ENCODE data around the gene CHST9. TPM values are rescaled to one million over a fixed set of nuclear protein-coding genes. Genes with fewer than 3 reads are reported as not detected.

The CHST9 gene
- total RNA-seq, 1 donor from 2014 or later = 2.1 TPM

DNA sequence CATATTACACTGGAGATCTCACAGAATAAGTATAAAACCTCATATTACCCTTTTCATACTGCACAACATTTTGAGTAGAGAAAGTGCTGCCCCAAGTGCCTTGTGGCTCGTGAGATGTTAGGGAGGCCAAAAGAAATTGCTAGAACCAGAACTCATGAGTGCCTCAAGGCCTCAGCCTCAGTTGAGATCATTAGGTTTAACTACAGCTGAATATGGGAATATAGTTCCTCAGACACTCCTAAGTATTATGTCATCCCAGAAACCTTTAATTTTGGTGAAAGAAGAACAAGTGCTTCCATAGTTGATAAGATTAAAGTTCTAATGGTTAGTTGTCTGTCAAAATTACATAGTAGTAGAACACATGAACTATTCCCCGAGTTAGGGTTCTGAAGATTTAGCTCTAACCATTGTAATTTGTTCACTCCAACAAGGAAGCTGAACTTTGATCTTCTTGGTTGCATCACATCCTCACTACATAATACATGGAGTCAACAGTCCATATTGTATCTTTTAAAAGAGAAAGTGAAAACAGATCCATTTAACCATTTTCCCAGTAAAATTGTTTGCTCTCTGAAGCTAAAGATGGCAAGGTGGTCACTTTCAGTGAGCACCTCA, 310.0 kb downstream of the CHST9 start:
- no peak overlapping the region for H3K4me3 ChIP-seq (ENCODE audit: low read depth, low read length)
- TF ChIP-seq, protein P1, sequence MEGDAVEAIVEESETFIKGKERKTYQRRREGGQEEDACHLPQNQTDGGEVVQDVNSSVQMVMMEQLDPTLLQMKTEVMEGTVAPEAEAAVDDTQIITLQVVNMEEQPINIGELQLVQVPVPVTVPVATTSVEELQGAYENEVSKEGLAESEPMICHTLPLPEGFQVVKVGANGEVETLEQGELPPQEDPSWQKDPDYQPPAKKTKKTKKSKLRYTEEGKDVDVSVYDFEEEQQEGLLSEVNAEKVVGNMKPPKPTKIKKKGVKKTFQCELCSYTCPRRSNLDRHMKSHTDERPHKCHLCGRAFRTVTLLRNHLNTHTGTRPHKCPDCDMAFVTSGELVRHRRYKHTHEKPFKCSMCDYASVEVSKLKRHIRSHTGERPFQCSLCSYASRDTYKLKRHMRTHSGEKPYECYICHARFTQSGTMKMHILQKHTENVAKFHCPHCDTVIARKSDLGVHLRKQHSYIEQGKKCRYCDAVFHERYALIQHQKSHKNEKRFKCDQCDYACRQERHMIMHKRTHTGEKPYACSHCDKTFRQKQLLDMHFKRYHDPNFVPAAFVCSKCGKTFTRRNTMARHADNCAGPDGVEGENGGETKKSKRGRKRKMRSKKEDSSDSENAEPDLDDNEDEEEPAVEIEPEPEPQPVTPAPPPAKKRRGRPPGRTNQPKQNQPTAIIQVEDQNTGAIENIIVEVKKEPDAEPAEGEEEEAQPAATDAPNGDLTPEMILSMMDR (conservative IDR thresholded peaks at IDR 0.05; ENCODE audit: low read depth, low read length) = no peak
- DNase-seq (ENCODE audit: low read depth) = peak; percentile 18

DNA sequence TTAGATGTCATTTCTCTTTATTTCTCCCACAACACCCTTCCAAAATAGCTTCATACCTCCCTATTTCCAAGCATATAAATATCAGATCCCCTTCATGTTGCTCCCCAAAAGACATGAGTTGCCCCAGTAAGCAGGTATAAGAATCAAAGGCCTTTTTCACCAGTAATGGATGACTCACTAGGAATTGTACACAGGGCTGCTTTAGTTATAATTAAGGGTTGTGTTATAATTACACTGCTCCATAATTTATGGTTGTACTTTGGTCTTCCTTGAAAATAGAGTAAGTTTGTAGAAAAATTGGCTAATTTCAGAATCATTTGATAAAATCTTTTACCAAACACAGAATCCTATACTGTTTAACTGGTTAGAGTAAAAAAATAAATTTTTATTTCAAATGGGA, 310.8 kb downstream of the CHST9 start:
- no peak overlapping the region for H3K4me3 ChIP-seq (ENCODE audit: low read depth, low read length)
- TF ChIP-seq, protein P1 (conservative IDR thresholded peaks at IDR 0.05; ENCODE audit: low read depth, low read length) = no peak
- DNase-seq (ENCODE audit: low read depth) = no peak

- H3K4me3 ChIP-seq (ENCODE audit: low read depth, low read length) = no peak overlapping the region
- no peak for DNase-seq (ENCODE audit: low read depth)
- TF ChIP-seq, protein P1 (conservative IDR thresholded peaks at IDR 0.05; ENCODE audit: low read depth, low read length) = no peak
Measured at GRCh38 chr18:26869640-26870039, 315.5 kb downstream of the CHST9 start.

DNA sequence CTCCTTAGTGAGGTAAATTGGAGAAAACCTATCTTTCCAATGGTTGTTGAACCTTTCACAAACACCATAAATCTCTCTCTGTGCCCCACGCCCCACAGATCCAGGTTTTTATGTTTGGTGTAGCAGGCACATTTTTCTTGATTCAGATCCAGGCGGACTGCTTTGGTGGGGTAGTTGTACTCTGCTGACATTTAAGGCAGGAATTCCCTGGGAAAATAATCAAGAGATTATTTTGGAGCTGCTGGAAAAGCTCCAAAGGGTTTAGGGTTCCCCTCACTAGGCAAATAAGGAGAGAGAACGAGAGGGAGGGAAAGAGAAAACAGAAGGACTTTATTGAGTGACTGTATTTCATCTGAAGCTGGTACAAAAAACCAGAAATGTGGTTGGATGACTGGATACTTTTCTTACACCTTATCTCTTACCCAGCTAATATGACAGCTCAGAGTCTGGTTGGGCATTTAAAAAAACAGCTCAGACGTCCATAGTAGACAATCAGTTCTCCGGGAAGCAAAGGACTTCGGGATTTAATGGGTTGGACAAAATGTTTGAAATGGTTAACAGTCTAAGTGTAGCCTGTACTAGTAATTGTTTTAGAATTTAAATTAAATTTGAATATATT, 316.0 kb downstream of the CHST9 start:
- TF ChIP-seq, protein P1 (conservative IDR thresholded peaks at IDR 0.05; ENCODE audit: low read depth, low read length) = no peak
- no peak overlapping the region for H3K4me3 ChIP-seq (ENCODE audit: low read depth, low read length)
- DNase-seq (ENCODE audit: low read depth) = no peak

- TF ChIP-seq, protein P1 (conservative IDR thresholded peaks at IDR 0.05; ENCODE audit: low read depth, low read length) = no peak
- H3K4me3 ChIP-seq (ENCODE audit: low read depth, low read length) = no peak overlapping the region
- no peak for DNase-seq (ENCODE audit: low read depth)
Measured at GRCh38 chr18:26867471-26867870, 317.6 kb downstream of the CHST9 start.

DNA sequence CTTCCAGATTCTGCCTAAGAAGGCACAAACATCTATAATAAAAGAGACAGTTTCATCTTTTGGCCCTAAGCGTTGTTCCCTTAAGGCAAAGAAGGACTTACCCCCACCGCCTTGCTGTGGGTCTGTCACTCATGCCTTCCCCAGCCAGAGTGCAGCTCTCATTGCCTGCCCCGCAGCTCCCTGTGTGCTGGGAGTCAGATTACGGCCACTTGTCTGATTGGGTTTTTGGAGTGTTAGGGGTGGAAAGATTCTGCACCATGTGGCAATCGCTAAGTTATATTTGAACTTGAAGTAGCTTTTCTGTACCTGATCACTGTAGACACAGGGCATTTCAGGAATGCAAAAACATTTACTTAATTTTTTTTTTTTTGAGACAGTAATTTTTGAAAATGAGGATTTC, 319.6 kb downstream of the CHST9 start, which contains the start of gene AQP4:
TSS of gene AQP4 (minus strand) at position 151 of the 400 bp plus-strand sequence. CDS start at position 133, 18 bp downstream.
- TF ChIP-seq, protein P1 (conservative IDR thresholded peaks at IDR 0.05; ENCODE audit: low read depth, low read length) = no peak
- DNase-seq (ENCODE audit: low read depth) = no peak
- H3K4me3 ChIP-seq (ENCODE audit: low read depth, low read length) = no peak within 1 kb of the TSS

DNA sequence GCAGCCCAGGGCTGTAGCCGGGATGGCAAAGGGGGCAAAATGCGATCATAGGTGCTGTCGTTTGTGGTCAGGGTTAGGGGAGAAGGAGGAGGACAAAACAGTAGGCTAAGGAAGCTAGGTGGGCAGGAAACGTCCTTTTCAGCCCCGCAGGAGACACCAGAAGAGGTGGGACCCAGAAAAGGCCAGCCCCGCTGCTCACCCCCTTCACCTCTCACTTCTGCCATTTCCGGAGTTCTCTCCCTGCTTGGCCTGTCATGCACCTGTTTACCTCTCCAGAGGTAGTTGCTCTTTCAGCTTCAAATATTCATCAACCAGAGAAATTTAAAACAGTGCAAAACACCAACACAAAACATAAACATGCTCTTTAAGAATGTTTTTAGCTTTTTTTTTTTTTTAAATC, 320.4 kb downstream of the CHST9 start:
- TF ChIP-seq, protein P1 (conservative IDR thresholded peaks at IDR 0.05; ENCODE audit: low read depth, low read length) = no peak
- DNase-seq (ENCODE audit: low read depth) = no peak
- no peak overlapping the region for H3K4me3 ChIP-seq (ENCODE audit: low read depth, low read length)

All from epithelial cell of proximal tubule (primary cell).